HepG2 (cell line): ENCODE results near the gene DSCAML1.

Experiments used
- CTCF ChIP-seq: sonication (generic); formaldehyde crosslinking; IDR thresholded peaks from 2 replicates; pipeline ENCODE4 v1.5.0; 2020; ENCODE audit warnings: mild to moderate bottlenecking, missing genetic modification reagents, moderate library complexity
- ETV6 ChIP-seq: sonication (generic); formaldehyde crosslinking; conservative IDR thresholded peaks from 2 replicates; pipeline ENCODE4 v1.4.0; 2020; ENCODE audit warnings: missing genetic modification reagents
- JUN ChIP-seq: sonication (generic); formaldehyde crosslinking; IDR thresholded peaks from 2 replicates; pipeline ENCODE4 v1.4.0; 2020; ENCODE audit warnings: mild to moderate bottlenecking, missing genetic modification reagents
- MTA3 ChIP-seq: sonication (generic); formaldehyde crosslinking; IDR thresholded peaks from 2 replicates; pipeline ENCODE4 v1.4.0; 2020; ENCODE audit warnings: missing genetic modification reagents
- POLR2A ChIP-seq, 2 experiments: IDR thresholded peaks; 2 replicates each; pipeline ENCODE4 v1.6.1; 2011; ENCODE audit warnings: low read depth in 2 of 2, low read length in 2 of 2, mild to moderate bottlenecking in 1 of 2, moderate library complexity in 1 of 2; ENCODE audit not compliant: insufficient read depth in 1 of 2
- RERE ChIP-seq: IDR thresholded peaks from 2 replicates; pipeline ENCODE4 v1.6.1; 2016; ENCODE audit warnings: low read depth, missing genetic modification reagents, missing compliant biosample characterization
- REST ChIP-seq, 2 experiments: IDR thresholded peaks; 2 replicates each; pipeline ENCODE4 v1.6.1; 2011 to 2012; ENCODE audit warnings: low read length in 2 of 2, borderline replicate concordance in 1 of 2, low read depth in 1 of 2, mild to moderate bottlenecking in 1 of 2, moderate library complexity in 1 of 2
- ZNF264 ChIP-seq: sonication (generic); formaldehyde crosslinking; IDR thresholded peaks from 2 replicates; pipeline ENCODE4 v1.4.0; 2020; ENCODE audit warnings: missing genetic modification reagents
- ZNF44 ChIP-seq: sonication (generic); formaldehyde crosslinking; IDR thresholded peaks from 2 replicates; pipeline ENCODE4 v1.5.1; 2020; ENCODE audit warnings: mild to moderate bottlenecking, missing genetic modification reagents
- ZNF678 ChIP-seq: sonication (generic); formaldehyde crosslinking; IDR thresholded peaks from 2 replicates; pipeline ENCODE4 v1.4.0; 2020; ENCODE audit warnings: mild to moderate bottlenecking, missing genetic modification reagents
- TF ChIP-seq, protein P1 (sequence below), 2 experiments: sonication (generic) in 1 of 2; formaldehyde crosslinking in 1 of 2; IDR thresholded peaks; 2 replicates each; pipeline versions ENCODE4 v1.4.0 to v1.6.1; 2018 to 2020; ENCODE audit warnings: missing genetic modification reagents in 2 of 2, borderline replicate concordance in 1 of 2, low read depth in 1 of 2, mild to moderate bottlenecking in 1 of 2, missing biosample characterization in 1 of 2
- TF ChIP-seq, protein P2 (sequence below): sonication (generic); formaldehyde crosslinking; IDR thresholded peaks from 2 replicates; pipeline ENCODE4 v1.8.0; 2022; ENCODE audit warnings: mild to moderate bottlenecking, missing genetic modification reagents; ENCODE audit not compliant: insufficient replicate concordance

- TF ChIP-seq CTCF (no peak), MTA3 (CRISPR knock-in tag) (no peak), ZNF678 (CRISPR knock-in tag) (no peak), JUN (CRISPR knock-in tag) (no peak), ZNF264 (no peak), ETV6 (CRISPR knock-in tag) (no peak), RERE (no peak), REST (IDR thresholded peaks at IDR 0.05; ENCODE audit: borderline replicate concordance in 1 of 2, low read depth in 1 of 2, low read length in 2 of 2) (no peak), ZNF44 (CRISPR knock-in tag) (no peak), POLR2A (IDR thresholded peaks at IDR 0.05; ENCODE audit: insufficient read depth in 1 of 2, low read depth in 2 of 2, low read length in 2 of 2) (no peak)
- TF ChIP-seq, protein P1, sequence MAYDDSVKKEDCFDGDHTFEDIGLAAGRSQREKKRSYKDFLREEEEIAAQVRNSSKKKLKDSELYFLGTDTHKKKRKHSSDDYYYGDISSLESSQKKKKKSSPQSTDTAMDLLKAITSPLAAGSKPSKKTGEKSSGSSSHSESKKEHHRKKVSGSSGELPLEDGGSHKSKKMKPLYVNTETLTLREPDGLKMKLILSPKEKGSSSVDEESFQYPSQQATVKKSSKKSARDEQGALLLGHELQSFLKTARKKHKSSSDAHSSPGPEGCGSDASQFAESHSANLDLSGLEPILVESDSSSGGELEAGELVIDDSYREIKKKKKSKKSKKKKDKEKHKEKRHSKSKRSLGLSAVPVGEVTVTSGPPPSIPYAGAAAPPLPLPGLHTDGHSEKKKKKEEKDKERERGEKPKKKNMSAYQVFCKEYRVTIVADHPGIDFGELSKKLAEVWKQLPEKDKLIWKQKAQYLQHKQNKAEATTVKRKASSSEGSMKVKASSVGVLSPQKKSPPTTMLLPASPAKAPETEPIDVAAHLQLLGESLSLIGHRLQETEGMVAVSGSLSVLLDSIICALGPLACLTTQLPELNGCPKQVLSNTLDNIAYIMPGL (CRISPR knock-in tag; IDR thresholded peaks at IDR 0.05; ENCODE audit: borderline replicate concordance in 1 of 2, low read depth in 1 of 2) = no peak
- TF ChIP-seq, protein P2, sequence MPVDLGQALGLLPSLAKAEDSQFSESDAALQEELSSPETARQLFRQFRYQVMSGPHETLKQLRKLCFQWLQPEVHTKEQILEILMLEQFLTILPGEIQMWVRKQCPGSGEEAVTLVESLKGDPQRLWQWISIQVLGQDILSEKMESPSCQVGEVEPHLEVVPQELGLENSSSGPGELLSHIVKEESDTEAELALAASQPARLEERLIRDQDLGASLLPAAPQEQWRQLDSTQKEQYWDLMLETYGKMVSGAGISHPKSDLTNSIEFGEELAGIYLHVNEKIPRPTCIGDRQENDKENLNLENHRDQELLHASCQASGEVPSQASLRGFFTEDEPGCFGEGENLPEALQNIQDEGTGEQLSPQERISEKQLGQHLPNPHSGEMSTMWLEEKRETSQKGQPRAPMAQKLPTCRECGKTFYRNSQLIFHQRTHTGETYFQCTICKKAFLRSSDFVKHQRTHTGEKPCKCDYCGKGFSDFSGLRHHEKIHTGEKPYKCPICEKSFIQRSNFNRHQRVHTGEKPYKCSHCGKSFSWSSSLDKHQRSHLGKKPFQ (CRISPR knock-in tag) = no peak
These were observed 285.5 kb downstream of the DSCAML1 start for GRCh38 chr11:117511483-117511930.
